HCT116 (cell line): ENCODE results near the gene PHACTR1. TPM values are rescaled to one million over a fixed set of nuclear protein-coding genes. Genes with fewer than 3 reads are reported as not detected.

ENCODE experiments used
- ATAC-seq: fragments of 200-7000 bp; cut with Tn5 transposase; 2 replicates; pipeline ENCODE4 v1.9.1; 2020; ENCODE audit warnings: mild to moderate bottlenecking, moderate library complexity
- BruUV-seq: library from RNA; stranded (reverse); fragments of 400-500 nt; replicated peaks from 2 replicates; lab custom pipeline; 2021; lab: Mats Ljungman, UMichigan
- CTCF ChIA-PET: fragments of 300-600 bp; sonication (Branson Sonifier 250); formaldehyde crosslinking; loops from one replicate; lab custom pipeline; 2021; ENCODE audit warnings: antibody characterized with exemption; lab: Charles Lee
- POLR2A ChIA-PET: fragments of 300-600, 350-600 bp; sonication (Branson Sonifier 250); formaldehyde crosslinking; loops from one replicate; lab custom pipeline; 2021; ENCODE audit warnings: antibody characterized with exemption; lab: Charles Lee
- RAD21 ChIA-PET, 2 experiments: fragments of 300-600 bp; sonication (Branson Sonifier 250); formaldehyde crosslinking; loops; one replicate each; lab custom pipeline; 2023; ENCODE audit warnings: low total read pairs in 2 of 2; ENCODE audit not compliant: uncharacterized antibody in 2 of 2, unreplicated experiment in 2 of 2, low non-redundant PET in 1 of 2; lab: Charles Lee
- DNase-seq: peaks from one replicate; pipeline ENCODE4 v3.0.0-alpha.2; 2010; ENCODE audit warnings: low read depth, low spot score
- H2AFZ ChIP-seq: fragments of 200-600 bp; shearing (Covaris generic), sonication (generic); 2 replicates; pipeline ENCODE4 v1.6.1; 2017; ENCODE audit warnings: low read depth, mixed run types, mixed read lengths, antibody characterized with exemption, low read length; ENCODE audit not compliant: poor library complexity, severe bottlenecking
- H3K27ac ChIP-seq: 2 replicates; pipeline ENCODE4 v1.5.1; 2012; ENCODE audit warnings: low read depth, low read length
- H3K27me3 ChIP-seq: fragments of 200-600 bp; sonication (generic); 2 replicates; pipeline ENCODE4 v1.6.1; 2016; ENCODE audit warnings: mixed run types, low read length, mixed read lengths; ENCODE audit not compliant: insufficient read depth
- H3K36me3 ChIP-seq, 2 experiments: fragments of 200-500 bp in 1 of 2; fragments of 200-600 bp in 1 of 2; sonication (Bioruptor generic) in 1 of 2; sonication (generic) in 1 of 2; 2 replicates each; pipeline versions ENCODE4 v1.5.1 to v1.6.1; 2014 to 2016; ENCODE audit warnings: low read length in 2 of 2, inconsistent platforms in 1 of 2, mixed read lengths in 1 of 2, mixed run types in 1 of 2; ENCODE audit not compliant: insufficient read depth in 2 of 2, control insufficient read depth in 1 of 2
- H3K4me1 ChIP-seq, 2 experiments: fragments of 200-600 bp in 1 of 2; sonication (generic) in 1 of 2; 2 replicates each; pipeline versions ENCODE4 v1.5.1 to v1.6.1; 2012 to 2017; ENCODE audit warnings: low read length in 2 of 2, inconsistent platforms in 1 of 2, mild to moderate bottlenecking in 1 of 2, mixed read lengths in 1 of 2, mixed run types in 1 of 2, moderate library complexity in 1 of 2; ENCODE audit not compliant: insufficient read depth in 2 of 2, control insufficient read depth in 1 of 2
- H3K4me2 ChIP-seq: fragments of 200-600 bp; sonication (generic); 2 replicates; pipeline ENCODE4 v1.6.1; 2017; ENCODE audit warnings: mixed run types, low read length, mixed read lengths
- H3K4me3 ChIP-seq, 2 experiments: fragments of 200-600 bp in 1 of 2; sonication (generic) in 1 of 2; replicated peaks in 1 of 2; 2 replicates each; pipeline ENCODE4 v1.5.1; 2011 to 2016; ENCODE audit warnings: low read length in 2 of 2, control low read depth in 1 of 2, low read depth in 1 of 2, mild to moderate bottlenecking in 1 of 2, mixed read lengths in 1 of 2, mixed run types in 1 of 2
- H3K79me2 ChIP-seq: fragments of 200-600 bp; sonication (generic); 2 replicates; pipeline ENCODE4 v1.6.1; 2017; ENCODE audit warnings: mild to moderate bottlenecking, mixed run types, low read length, moderate library complexity, mixed read lengths; ENCODE audit not compliant: insufficient read depth
- H3K9ac ChIP-seq: fragments of 200-600 bp; sonication (generic); 2 replicates; pipeline ENCODE4 v1.6.1; 2016; ENCODE audit warnings: low read length, mixed read lengths
- H3K9me2 ChIP-seq: fragments of 200-600 bp; sonication (generic), shearing (Covaris generic); 2 replicates; pipeline ENCODE4 v1.6.1; 2017; ENCODE audit warnings: mixed run types, mild to moderate bottlenecking, moderate library complexity; ENCODE audit not compliant: insufficient read depth
- H3K9me3 ChIP-seq, 2 experiments: fragments of 200-500 bp in 1 of 2; fragments of 200-600 bp in 1 of 2; sonication (Bioruptor generic) in 1 of 2; sonication (generic) in 1 of 2; 2 replicates each; pipeline ENCODE4 v1.6.1; 2014 to 2017; ENCODE audit warnings: low read length in 2 of 2, mixed read lengths in 2 of 2, inconsistent platforms in 1 of 2, low read depth in 1 of 2, mild to moderate bottlenecking in 1 of 2, mixed run types in 1 of 2, moderate library complexity in 1 of 2; ENCODE audit not compliant: control insufficient read depth in 1 of 2, insufficient read depth in 1 of 2
- H4K20me1 ChIP-seq: fragments of 200-600 bp; sonication (generic), shearing (Covaris generic); 2 replicates; pipeline ENCODE4 v1.6.1; 2017; ENCODE audit warnings: mixed run types, mild to moderate bottlenecking, moderate library complexity; ENCODE audit not compliant: insufficient read depth
- EZH2 ChIP-seq: fragments of 200-600 bp; sonication (generic); IDR thresholded peaks from 2 replicates; pipeline ENCODE4 v1.6.1; 2017; ENCODE audit warnings: antibody characterized with exemption, mixed run types
- EZH2phosphoT487 ChIP-seq: fragments of 200-600 bp; IDR thresholded peaks from 2 replicates; pipeline ENCODE4 v1.6.1; 2018; ENCODE audit warnings: antibody characterized with exemption, borderline replicate concordance
- FOSL1 ChIP-seq: IDR thresholded peaks from 2 replicates; pipeline ENCODE4 v1.6.1; 2012; ENCODE audit warnings: low read depth
- POLR2A ChIP-seq: IDR thresholded peaks from 2 replicates; pipeline ENCODE4 v1.7.0; 2011; ENCODE audit warnings: borderline replicate concordance; ENCODE audit not compliant: insufficient read depth, insufficient read length; ENCODE audit errors: extremely low read depth
- POLR2AphosphoS5 ChIP-seq: IDR thresholded peaks from 2 replicates; pipeline ENCODE4 v1.6.1; 2011; ENCODE audit warnings: mild to moderate bottlenecking, low read depth, low read length, moderate library complexity
- RAD21 ChIP-seq: IDR thresholded peaks from 2 replicates; pipeline ENCODE4 v1.6.1; 2012; ENCODE audit warnings: low read depth, mild to moderate bottlenecking
- REST ChIP-seq: IDR thresholded peaks from 2 replicates; pipeline ENCODE4 v1.6.1; 2012; ENCODE audit warnings: low read depth
- SIN3A ChIP-seq: IDR thresholded peaks from 2 replicates; pipeline ENCODE4 v1.6.1; 2012; ENCODE audit warnings: low read depth
- SP1 ChIP-seq: IDR thresholded peaks from 2 replicates; pipeline ENCODE4 v1.6.1; 2012; ENCODE audit warnings: low read depth
- ZBTB33 ChIP-seq: IDR thresholded peaks from 2 replicates; pipeline ENCODE4 v1.6.1; 2011; ENCODE audit warnings: mild to moderate bottlenecking, low read length, moderate library complexity; ENCODE audit not compliant: insufficient replicate concordance; ENCODE audit errors: extremely low read depth
- ZNF274 ChIP-seq: fragments of 200-500 bp; sonication (Bioruptor generic); IDR thresholded peaks from 2 replicates; pipeline ENCODE4 v1.6.1; 2014; ENCODE audit warnings: mild to moderate bottlenecking, low read depth, low read length, inconsistent platforms
- intact Hi-C: fragments of 100-400 bp; cut with micrococcal nuclease; formaldehyde crosslinking; loops from 2 replicates; pipeline ENCODE4 v1.10.0; 2022
- total RNA-seq: library from RNA; stranded (reverse); gene quantifications from one replicate; pipeline ENCODE4 v1.2.1, GENCODE V29; 2021; ENCODE audit not compliant: unreplicated experiment
- TF ChIP-seq, protein P1 (sequence below), 3 experiments: fragments of 200-600 bp in 1 of 3; sonication (generic) in 1 of 3; IDR thresholded peaks in 2 of 3; conservative IDR thresholded peaks in 1 of 3; 2 replicates each; pipeline ENCODE4 v1.5.1; 2012 to 2017; ENCODE audit warnings: low read depth in 2 of 3, low read length in 2 of 3, antibody characterized with exemption in 1 of 3, borderline replicate concordance in 1 of 3, control low read depth in 1 of 3, mild to moderate bottlenecking in 1 of 3, mixed read lengths in 1 of 3, mixed run types in 1 of 3, moderate library complexity in 1 of 3; ENCODE audit not compliant: insufficient read depth in 1 of 3
- TF ChIP-seq, protein P2 (sequence below): IDR thresholded peaks from 2 replicates; pipeline ENCODE4 v1.6.1; 2012

PHACTR1 gene
- total RNA-seq, 1 experiment from 2014 or later = 0.17 TPM

- intact Hi-C loops = no loop called here
- Histone ChIP-seq H3K4me3 (no peak overlapping the region), H3K27me3 (peaks cover 5% of the 10 kb centered on the region; the same call in 1 of the 2 replicates), H3K9me3 (no peaks in the 10 kb centered on the region), H3K4me2 (no peak overlapping the region), H3K9ac (no peak overlapping the region), H3K9me2 (no peaks in the 10 kb centered on the region), H3K27ac (no peak overlapping the region), H3K4me1 (no peaks in the 10 kb centered on the region), H3K36me3 (no peaks in the 10 kb centered on the region; a peak in 1 of 4 replicates)
- CTCF ChIA-PET = no interaction called here
- no peak for DNase-seq
- POLR2A ChIA-PET = no interaction called here
- RAD21 ChIA-PET = no interaction called here
- TF ChIP-seq SP1 (no peak), POLR2AphosphoS5 (no peak), RAD21 (no peak), ZBTB33 (no peak), FOSL1 (no peak), POLR2A (no peak), EZH2phosphoT487 (no peak), ZNF274 (no peak), SIN3A (no peak), REST (no peak), EZH2 (no peak)
- TF ChIP-seq, protein P1, sequence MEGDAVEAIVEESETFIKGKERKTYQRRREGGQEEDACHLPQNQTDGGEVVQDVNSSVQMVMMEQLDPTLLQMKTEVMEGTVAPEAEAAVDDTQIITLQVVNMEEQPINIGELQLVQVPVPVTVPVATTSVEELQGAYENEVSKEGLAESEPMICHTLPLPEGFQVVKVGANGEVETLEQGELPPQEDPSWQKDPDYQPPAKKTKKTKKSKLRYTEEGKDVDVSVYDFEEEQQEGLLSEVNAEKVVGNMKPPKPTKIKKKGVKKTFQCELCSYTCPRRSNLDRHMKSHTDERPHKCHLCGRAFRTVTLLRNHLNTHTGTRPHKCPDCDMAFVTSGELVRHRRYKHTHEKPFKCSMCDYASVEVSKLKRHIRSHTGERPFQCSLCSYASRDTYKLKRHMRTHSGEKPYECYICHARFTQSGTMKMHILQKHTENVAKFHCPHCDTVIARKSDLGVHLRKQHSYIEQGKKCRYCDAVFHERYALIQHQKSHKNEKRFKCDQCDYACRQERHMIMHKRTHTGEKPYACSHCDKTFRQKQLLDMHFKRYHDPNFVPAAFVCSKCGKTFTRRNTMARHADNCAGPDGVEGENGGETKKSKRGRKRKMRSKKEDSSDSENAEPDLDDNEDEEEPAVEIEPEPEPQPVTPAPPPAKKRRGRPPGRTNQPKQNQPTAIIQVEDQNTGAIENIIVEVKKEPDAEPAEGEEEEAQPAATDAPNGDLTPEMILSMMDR (IDR thresholded peaks at IDR 0.05 in 2 of 3, conservative IDR thresholded peaks at IDR 0.05 in 1 of 3; ENCODE audit: borderline replicate concordance in 1 of 3, insufficient read depth in 1 of 3, low read depth in 2 of 3, low read length in 2 of 3) = no peak
- TF ChIP-seq, protein P2, sequence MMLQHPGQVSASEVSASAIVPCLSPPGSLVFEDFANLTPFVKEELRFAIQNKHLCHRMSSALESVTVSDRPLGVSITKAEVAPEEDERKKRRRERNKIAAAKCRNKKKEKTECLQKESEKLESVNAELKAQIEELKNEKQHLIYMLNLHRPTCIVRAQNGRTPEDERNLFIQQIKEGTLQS = no peak
- TF ChIP-seq, all 23 proteins: peak for 0
- no peak overlapping the region for H2AFZ ChIP-seq
- BruUV-seq = no TSS peak
- H4K20me1 ChIP-seq = no peaks in the 10 kb centered on the region
- no peak for ATAC-seq
- no peaks in the 10 kb centered on the region for H3K79me2 ChIP-seq
Observed at GRCh38 chr6:13038741-13039190, 322.2 kb downstream of the PHACTR1 start.
